DOHH2 (cell line): Measurements from ENCODE around the gene TRAK2.

ENCODE experiments used
- H3F3A ChIP-seq: fragments of 200-600 bp; sonication (generic), shearing (Covaris generic); 2 replicates; pipeline ENCODE4 v1.6.0; 2016; ENCODE audit warnings: antibody characterized with exemption, mild to moderate bottlenecking; ENCODE audit not compliant: control insufficient read depth, insufficient read depth
- H3K27ac ChIP-seq: fragments of 200-600 bp; sonication (generic); 2 replicates; pipeline ENCODE4 v1.5.1; 2014; ENCODE audit warnings: low read depth, mild to moderate bottlenecking, low read length, moderate library complexity
- H3K27me3 ChIP-seq: fragments of 200-600 bp; sonication (generic); 2 replicates; pipeline ENCODE4 v1.6.1; 2014; ENCODE audit warnings: mild to moderate bottlenecking, low read length, mixed read lengths; ENCODE audit not compliant: control insufficient read depth
- H3K36me3 ChIP-seq: fragments of 200-600 bp; sonication (generic); 2 replicates; pipeline ENCODE4 v1.6.1; 2014; ENCODE audit warnings: mild to moderate bottlenecking, low read length, moderate library complexity, mixed read lengths; ENCODE audit not compliant: control insufficient read depth
- H3K4me1 ChIP-seq: fragments of 200-600 bp; sonication (generic); 2 replicates; pipeline ENCODE4 v1.6.1; 2014; ENCODE audit warnings: mild to moderate bottlenecking, low read length, mixed read lengths; ENCODE audit not compliant: control insufficient read depth
- H3K4me2 ChIP-seq: fragments of 200-600 bp; sonication (generic); 2 replicates; pipeline ENCODE4 v1.6.0; 2014; ENCODE audit warnings: mild to moderate bottlenecking, low read length, moderate library complexity
- H3K4me3 ChIP-seq: fragments of 200-600 bp; sonication (generic); 2 replicates; pipeline ENCODE4 v1.5.1; 2014; ENCODE audit warnings: mild to moderate bottlenecking, low read length, mixed read lengths
- H3K79me2 ChIP-seq: fragments of 200-600 bp; sonication (generic); 2 replicates; pipeline ENCODE4 v1.6.1; 2014; ENCODE audit warnings: mild to moderate bottlenecking, low read length, mixed read lengths; ENCODE audit not compliant: control insufficient read depth
- H3K9me2 ChIP-seq: fragments of 200-600 bp; sonication (generic); replicated peaks from 2 replicates; pipeline ENCODE4 v1.6.1; 2014; ENCODE audit warnings: mild to moderate bottlenecking, low read length, mixed read lengths; ENCODE audit not compliant: control insufficient read depth
- H3K9me3 ChIP-seq: fragments of 200-600 bp; sonication (generic); 2 replicates; pipeline ENCODE4 v1.6.1; 2014; ENCODE audit warnings: antibody characterized with exemption, low read length, mixed read lengths; ENCODE audit not compliant: control insufficient read depth, insufficient read depth
- H4K20me1 ChIP-seq: fragments of 200-600 bp; sonication (generic); 2 replicates; pipeline ENCODE4 v1.6.0; 2014; ENCODE audit warnings: low read depth, mild to moderate bottlenecking, antibody characterized with exemption, low read length, moderate library complexity; ENCODE audit not compliant: control insufficient read depth, insufficient read depth
- EZH2phosphoT487 ChIP-seq: fragments of 200-600 bp; sonication (generic); IDR thresholded peaks from 2 replicates; pipeline ENCODE4 v1.6.1; 2017; ENCODE audit warnings: borderline replicate concordance, mild to moderate bottlenecking, antibody characterized with exemption, low read length, moderate library complexity, mixed read lengths
- TF ChIP-seq, protein P1 (sequence below): fragments of 200-600 bp; sonication (generic); IDR thresholded peaks from one replicate; pipeline ENCODE4 v1.5.1; 2014; ENCODE audit warnings: antibody characterized with exemption, mild to moderate bottlenecking, low read depth, low read length; ENCODE audit not compliant: poor library complexity, severe bottlenecking

Gene TRAK2

DNA sequence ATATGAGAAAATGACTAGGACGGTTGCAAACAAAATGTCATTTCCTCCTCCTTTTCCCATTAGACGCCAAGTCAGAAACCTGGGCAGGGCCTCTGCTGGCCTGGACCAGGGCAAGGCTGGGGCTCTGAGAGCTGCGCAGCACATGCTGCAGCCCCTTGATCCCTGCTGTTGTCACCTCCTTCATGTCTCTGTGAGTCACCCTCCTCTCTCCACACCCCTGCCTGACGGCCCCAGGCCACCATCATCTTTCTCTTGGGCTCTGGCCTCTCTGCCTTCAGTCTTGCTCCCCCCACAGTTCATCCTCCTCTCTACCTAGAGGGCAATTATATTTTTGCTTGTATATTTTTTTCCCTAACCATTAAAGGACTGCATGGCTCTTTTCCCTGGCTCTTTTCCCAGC lies 104.1 kb downstream of the TRAK2 start:
- H3K27ac ChIP-seq: no peak overlapping the region

DNA sequence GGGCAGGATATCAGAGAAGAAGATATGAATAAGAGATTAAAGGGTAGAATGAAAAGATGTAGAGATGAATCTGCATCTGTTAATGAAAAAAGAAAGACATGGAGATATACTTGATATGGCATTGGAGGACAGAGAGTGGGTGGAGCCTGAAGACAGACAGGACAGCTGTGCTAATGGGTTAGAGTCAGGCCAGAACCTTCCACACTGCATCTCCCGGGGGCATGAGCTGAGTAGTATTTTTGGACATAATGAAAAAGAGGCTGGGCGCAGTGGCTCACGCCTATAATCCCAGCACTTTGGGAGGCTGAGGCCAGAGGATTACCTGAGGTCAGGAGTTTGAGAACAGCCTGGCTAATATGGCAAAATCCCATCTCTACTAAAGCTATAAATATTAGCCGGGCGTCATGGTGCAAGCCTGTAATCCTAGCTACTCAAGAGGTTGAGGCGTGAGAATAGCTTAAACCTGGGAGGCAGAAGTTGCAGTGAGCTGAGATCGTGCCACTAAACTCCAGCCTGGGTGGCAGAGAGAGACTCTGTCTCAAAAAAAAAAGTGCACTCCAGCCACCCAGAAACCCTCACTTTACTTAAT lies 105.5 kb downstream of the TRAK2 start:
- H3K9me3 ChIP-seq: no peaks in the 10 kb centered on the region
- no peaks in the 10 kb centered on the region for H3F3A ChIP-seq
- H3K27ac ChIP-seq: no peak overlapping the region
- no peaks in the 10 kb centered on the region for H3K36me3 ChIP-seq
- H4K20me1 ChIP-seq: no peaks in the 10 kb centered on the region
- H3K79me2 ChIP-seq: no peaks in the 10 kb centered on the region
- no peaks in the 10 kb centered on the region; the same call in 1 of the 2 replicates for H3K9me2 ChIP-seq
- TF ChIP-seq, protein P1, sequence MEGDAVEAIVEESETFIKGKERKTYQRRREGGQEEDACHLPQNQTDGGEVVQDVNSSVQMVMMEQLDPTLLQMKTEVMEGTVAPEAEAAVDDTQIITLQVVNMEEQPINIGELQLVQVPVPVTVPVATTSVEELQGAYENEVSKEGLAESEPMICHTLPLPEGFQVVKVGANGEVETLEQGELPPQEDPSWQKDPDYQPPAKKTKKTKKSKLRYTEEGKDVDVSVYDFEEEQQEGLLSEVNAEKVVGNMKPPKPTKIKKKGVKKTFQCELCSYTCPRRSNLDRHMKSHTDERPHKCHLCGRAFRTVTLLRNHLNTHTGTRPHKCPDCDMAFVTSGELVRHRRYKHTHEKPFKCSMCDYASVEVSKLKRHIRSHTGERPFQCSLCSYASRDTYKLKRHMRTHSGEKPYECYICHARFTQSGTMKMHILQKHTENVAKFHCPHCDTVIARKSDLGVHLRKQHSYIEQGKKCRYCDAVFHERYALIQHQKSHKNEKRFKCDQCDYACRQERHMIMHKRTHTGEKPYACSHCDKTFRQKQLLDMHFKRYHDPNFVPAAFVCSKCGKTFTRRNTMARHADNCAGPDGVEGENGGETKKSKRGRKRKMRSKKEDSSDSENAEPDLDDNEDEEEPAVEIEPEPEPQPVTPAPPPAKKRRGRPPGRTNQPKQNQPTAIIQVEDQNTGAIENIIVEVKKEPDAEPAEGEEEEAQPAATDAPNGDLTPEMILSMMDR: no peak
- TF ChIP-seq EZH2phosphoT487: no peak
- H3K4me2 ChIP-seq: no peak overlapping the region
- H3K27me3 ChIP-seq: no peaks in the 10 kb centered on the region
- peaks cover 28% of the 10 kb centered on the region for H3K4me1 ChIP-seq
- no peak overlapping the region for H3K4me3 ChIP-seq

More for the DNA sequence above, 104.1 kb downstream of the TRAK2 start:
- Histone ChIP-seq H4K20me1 (no peaks in the 10 kb centered on the region), H3K9me2 (no peaks in the 10 kb centered on the region; the same call in 1 of the 2 replicates), H3K9me3 (no peaks in the 10 kb centered on the region), H3K4me2 (no peak overlapping the region), H3K4me1 (peaks cover 28% of the 10 kb centered on the region), H3K4me3 (no peak overlapping the region), H3K27me3 (no peaks in the 10 kb centered on the region), H3F3A (no peaks in the 10 kb centered on the region), H3K36me3 (no peaks in the 10 kb centered on the region), H3K79me2 (no peaks in the 10 kb centered on the region)
- TF ChIP-seq EZH2phosphoT487: no peak
- TF ChIP-seq, protein P1: no peak

DNA sequence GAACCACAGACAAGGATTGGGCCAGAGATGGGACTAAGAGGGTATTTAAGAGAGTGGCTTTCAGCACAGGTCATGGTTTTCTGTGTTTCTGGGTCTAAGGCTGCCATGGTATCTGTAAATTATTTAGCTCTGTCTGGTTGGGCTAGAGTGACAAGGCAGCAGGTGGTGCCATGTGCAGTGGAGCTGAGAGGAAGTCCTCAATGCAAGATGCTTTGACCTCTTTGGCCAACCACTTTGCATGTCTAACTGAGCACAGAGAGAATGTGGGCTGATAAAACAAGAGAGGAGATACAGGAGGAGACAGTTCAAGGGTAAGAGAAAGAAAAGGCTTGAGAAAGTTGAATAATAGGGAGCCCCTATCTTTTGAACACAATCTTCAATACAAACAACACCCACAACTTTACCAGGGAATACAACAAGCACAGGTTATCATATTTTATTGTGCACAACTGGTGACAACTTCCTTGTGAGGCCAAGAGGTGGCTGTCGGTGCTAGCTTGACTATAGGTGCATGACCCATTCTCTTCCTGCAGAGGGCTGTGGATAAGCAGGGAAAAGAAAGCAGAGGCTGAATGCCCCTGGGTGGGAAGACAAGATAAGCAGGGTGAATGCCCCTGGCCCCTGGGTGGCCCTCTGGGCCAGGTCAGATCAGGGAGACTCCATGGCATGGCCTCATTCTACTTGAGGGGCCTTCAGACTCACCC lies 106.4 kb downstream of the TRAK2 start:
- H3K36me3 ChIP-seq: no peaks in the 10 kb centered on the region
- no peak overlapping the region for H3K27ac ChIP-seq
- no peak overlapping the region for H3K4me3 ChIP-seq
- no peaks in the 10 kb centered on the region for H4K20me1 ChIP-seq
- H3K27me3 ChIP-seq: no peaks in the 10 kb centered on the region
- H3K4me2 ChIP-seq: peak overlapping the region; percentile 20; the same call in 1 of the 2 replicates
- no peaks in the 10 kb centered on the region for H3K9me3 ChIP-seq
- no peak for TF ChIP-seq EZH2phosphoT487
- TF ChIP-seq, protein P1: no peak
- no peaks in the 10 kb centered on the region; the same call in 1 of the 2 replicates for H3K9me2 ChIP-seq
- H3K79me2 ChIP-seq: no peaks in the 10 kb centered on the region
- peaks cover 28% of the 10 kb centered on the region for H3K4me1 ChIP-seq
- H3F3A ChIP-seq: no peaks in the 10 kb centered on the region
